Stimulated activated CD8-positive, alpha-beta memory T cell treated with anti-CD3 and anti-CD28 coated beads, Interleukin-7, amount 100 ng/mL, for 4 hours (primary cell): ENCODE results near the gene COL5A1.

Experiments used
- DNase-seq, 2 donors: peaks; one replicate each; pipeline ENCODE4 v3.0.0-alpha.2; 2020; ENCODE audit warnings: low read depth in 2 of 2

The COL5A1 gene

GRCh38 chr9:134891053-134891452 lies 249.4 kb downstream of the COL5A1 start:
- DNase-seq, result no peak

- no peak for DNase-seq
Measured at GRCh38 chr9:134891713-134892112, 250.1 kb downstream of the COL5A1 start.

- no peak for DNase-seq
Measured at GRCh38 chr9:134892221-134892620, 250.6 kb downstream of the COL5A1 start.

- no peak for DNase-seq
Measured at GRCh38 chr9:134892820-134893420, 251.3 kb downstream of the COL5A1 start.
